HCT116 (cell line): Measurements from ENCODE around the gene CCM2. TPM values are rescaled to one million over a fixed set of nuclear protein-coding genes. Genes with fewer than 3 reads are reported as not detected.

ENCODE experiments used
- ATAC-seq: fragments of 200-7000 bp; cut with Tn5 transposase; 2 replicates; pipeline ENCODE4 v1.9.1; 2020; ENCODE audit warnings: mild to moderate bottlenecking, moderate library complexity
- BruUV-seq: library from RNA; stranded (reverse); fragments of 400-500 nt; replicated peaks from 2 replicates; lab custom pipeline; 2021; lab: Mats Ljungman, UMichigan
- CTCF ChIA-PET: fragments of 300-600 bp; sonication (Branson Sonifier 250); formaldehyde crosslinking; loops from one replicate; lab custom pipeline; 2021; ENCODE audit warnings: antibody characterized with exemption; lab: Charles Lee
- POLR2A ChIA-PET: fragments of 300-600, 350-600 bp; sonication (Branson Sonifier 250); formaldehyde crosslinking; loops from one replicate; lab custom pipeline; 2021; ENCODE audit warnings: antibody characterized with exemption; lab: Charles Lee
- RAD21 ChIA-PET, 2 experiments: fragments of 300-600 bp; sonication (Branson Sonifier 250); formaldehyde crosslinking; loops; one replicate each; lab custom pipeline; 2023; ENCODE audit warnings: low total read pairs in 2 of 2; ENCODE audit not compliant: uncharacterized antibody in 2 of 2, unreplicated experiment in 2 of 2, low non-redundant PET in 1 of 2; lab: Charles Lee
- DNase-seq: peaks from one replicate; pipeline ENCODE4 v3.0.0-alpha.2; 2010; ENCODE audit warnings: low read depth, low spot score
- H2AFZ ChIP-seq: fragments of 200-600 bp; shearing (Covaris generic), sonication (generic); 2 replicates; pipeline ENCODE4 v1.6.1; 2017; ENCODE audit warnings: low read depth, mixed run types, mixed read lengths, antibody characterized with exemption, low read length; ENCODE audit not compliant: poor library complexity, severe bottlenecking
- H3K27ac ChIP-seq: 2 replicates; pipeline ENCODE4 v1.5.1; 2012; ENCODE audit warnings: low read depth, low read length
- H3K27me3 ChIP-seq: fragments of 200-600 bp; sonication (generic); 2 replicates; pipeline ENCODE4 v1.6.1; 2016; ENCODE audit warnings: mixed run types, low read length, mixed read lengths; ENCODE audit not compliant: insufficient read depth
- H3K36me3 ChIP-seq, 2 experiments: fragments of 200-500 bp in 1 of 2; fragments of 200-600 bp in 1 of 2; sonication (Bioruptor generic) in 1 of 2; sonication (generic) in 1 of 2; 2 replicates each; pipeline versions ENCODE4 v1.5.1 to v1.6.1; 2014 to 2016; ENCODE audit warnings: low read length in 2 of 2, inconsistent platforms in 1 of 2, mixed read lengths in 1 of 2, mixed run types in 1 of 2; ENCODE audit not compliant: insufficient read depth in 2 of 2, control insufficient read depth in 1 of 2
- H3K4me1 ChIP-seq, 2 experiments: fragments of 200-600 bp in 1 of 2; sonication (generic) in 1 of 2; 2 replicates each; pipeline versions ENCODE4 v1.5.1 to v1.6.1; 2012 to 2017; ENCODE audit warnings: low read length in 2 of 2, inconsistent platforms in 1 of 2, mild to moderate bottlenecking in 1 of 2, mixed read lengths in 1 of 2, mixed run types in 1 of 2, moderate library complexity in 1 of 2; ENCODE audit not compliant: insufficient read depth in 2 of 2, control insufficient read depth in 1 of 2
- H3K4me2 ChIP-seq: fragments of 200-600 bp; sonication (generic); 2 replicates; pipeline ENCODE4 v1.6.1; 2017; ENCODE audit warnings: mixed run types, low read length, mixed read lengths
- H3K4me3 ChIP-seq, 2 experiments: fragments of 200-600 bp in 1 of 2; sonication (generic) in 1 of 2; replicated peaks in 1 of 2; 2 replicates each; pipeline ENCODE4 v1.5.1; 2011 to 2016; ENCODE audit warnings: low read length in 2 of 2, control low read depth in 1 of 2, low read depth in 1 of 2, mild to moderate bottlenecking in 1 of 2, mixed read lengths in 1 of 2, mixed run types in 1 of 2
- H3K79me2 ChIP-seq: fragments of 200-600 bp; sonication (generic); 2 replicates; pipeline ENCODE4 v1.6.1; 2017; ENCODE audit warnings: mild to moderate bottlenecking, mixed run types, low read length, moderate library complexity, mixed read lengths; ENCODE audit not compliant: insufficient read depth
- H3K9ac ChIP-seq: fragments of 200-600 bp; sonication (generic); 2 replicates; pipeline ENCODE4 v1.6.1; 2016; ENCODE audit warnings: low read length, mixed read lengths
- H3K9me2 ChIP-seq: fragments of 200-600 bp; sonication (generic), shearing (Covaris generic); 2 replicates; pipeline ENCODE4 v1.6.1; 2017; ENCODE audit warnings: mixed run types, mild to moderate bottlenecking, moderate library complexity; ENCODE audit not compliant: insufficient read depth
- H3K9me3 ChIP-seq, 2 experiments: fragments of 200-500 bp in 1 of 2; fragments of 200-600 bp in 1 of 2; sonication (Bioruptor generic) in 1 of 2; sonication (generic) in 1 of 2; 2 replicates each; pipeline ENCODE4 v1.6.1; 2014 to 2017; ENCODE audit warnings: low read length in 2 of 2, mixed read lengths in 2 of 2, inconsistent platforms in 1 of 2, low read depth in 1 of 2, mild to moderate bottlenecking in 1 of 2, mixed run types in 1 of 2, moderate library complexity in 1 of 2; ENCODE audit not compliant: control insufficient read depth in 1 of 2, insufficient read depth in 1 of 2
- H4K20me1 ChIP-seq: fragments of 200-600 bp; sonication (generic), shearing (Covaris generic); 2 replicates; pipeline ENCODE4 v1.6.1; 2017; ENCODE audit warnings: mixed run types, mild to moderate bottlenecking, moderate library complexity; ENCODE audit not compliant: insufficient read depth
- CTCF ChIP-seq, 3 experiments: fragments of 200-600 bp in 1 of 3; sonication (generic) in 1 of 3; IDR thresholded peaks in 2 of 3; conservative IDR thresholded peaks in 1 of 3; 2 replicates each; pipeline ENCODE4 v1.5.1; 2012 to 2017; ENCODE audit warnings: low read depth in 2 of 3, low read length in 2 of 3, antibody characterized with exemption in 1 of 3, borderline replicate concordance in 1 of 3, control low read depth in 1 of 3, mild to moderate bottlenecking in 1 of 3, mixed read lengths in 1 of 3, mixed run types in 1 of 3, moderate library complexity in 1 of 3; ENCODE audit not compliant: insufficient read depth in 1 of 3
- EGR1 ChIP-seq: IDR thresholded peaks from 2 replicates; pipeline ENCODE4 v1.6.1; 2012; ENCODE audit warnings: low read depth
- ELF1 ChIP-seq: IDR thresholded peaks from 2 replicates; pipeline ENCODE4 v1.6.1; 2012; ENCODE audit warnings: low read depth, borderline replicate concordance
- EZH2phosphoT487 ChIP-seq: fragments of 200-600 bp; IDR thresholded peaks from 2 replicates; pipeline ENCODE4 v1.6.1; 2018; ENCODE audit warnings: antibody characterized with exemption, borderline replicate concordance
- JUND ChIP-seq: IDR thresholded peaks from 2 replicates; pipeline ENCODE4 v1.6.1; 2012
- MAX ChIP-seq: IDR thresholded peaks from 2 replicates; pipeline ENCODE4 v1.6.1; 2012
- POLR2A ChIP-seq: IDR thresholded peaks from 2 replicates; pipeline ENCODE4 v1.7.0; 2011; ENCODE audit warnings: borderline replicate concordance; ENCODE audit not compliant: insufficient read depth, insufficient read length; ENCODE audit errors: extremely low read depth
- POLR2AphosphoS5 ChIP-seq: IDR thresholded peaks from 2 replicates; pipeline ENCODE4 v1.6.1; 2011; ENCODE audit warnings: mild to moderate bottlenecking, low read depth, low read length, moderate library complexity
- RAD21 ChIP-seq: IDR thresholded peaks from 2 replicates; pipeline ENCODE4 v1.6.1; 2012; ENCODE audit warnings: low read depth, mild to moderate bottlenecking
- SIN3A ChIP-seq: IDR thresholded peaks from 2 replicates; pipeline ENCODE4 v1.6.1; 2012; ENCODE audit warnings: low read depth
- SRF ChIP-seq: IDR thresholded peaks from 2 replicates; pipeline ENCODE4 v1.6.1; 2012; ENCODE audit warnings: low read depth
- TCF7L2 ChIP-seq: IDR thresholded peaks from 2 replicates; pipeline ENCODE4 v1.7.0; 2011; ENCODE audit warnings: borderline replicate concordance, inconsistent platforms; ENCODE audit not compliant: insufficient read depth, insufficient read length; ENCODE audit errors: extremely low read depth
- YY1 ChIP-seq: IDR thresholded peaks from 2 replicates; pipeline ENCODE4 v1.6.1; 2011; ENCODE audit warnings: low read length, low read depth, moderate library complexity, mild to moderate bottlenecking; ENCODE audit not compliant: insufficient replicate concordance; ENCODE audit errors: extremely low read depth
- ZFX ChIP-seq: fragments of 450-650 bp; IDR thresholded peaks from 2 replicates; pipeline ENCODE4 v1.6.1; 2017
- ZNF274 ChIP-seq: fragments of 200-500 bp; sonication (Bioruptor generic); IDR thresholded peaks from 2 replicates; pipeline ENCODE4 v1.6.1; 2014; ENCODE audit warnings: mild to moderate bottlenecking, low read depth, low read length, inconsistent platforms
- intact Hi-C: fragments of 100-400 bp; cut with micrococcal nuclease; formaldehyde crosslinking; loops from 2 replicates; pipeline ENCODE4 v1.10.0; 2022
- total RNA-seq: library from RNA; stranded (reverse); gene quantifications from one replicate; pipeline ENCODE4 v1.2.1, GENCODE V29; 2021; ENCODE audit not compliant: unreplicated experiment
- TF ChIP-seq, protein P1 (sequence below): IDR thresholded peaks from 2 replicates; pipeline ENCODE4 v1.6.1; 2012

The CCM2 gene
- total RNA-seq, 1 experiment from 2014 or later: 34.4 TPM

- TF ChIP-seq YY1: no peak
These were observed 52.0 kb downstream of the CCM2 start (continued) for GRCh38 chr7:45052011-45052410.

GRCh38 chr7:45053401-45053800 lies 53.4 kb downstream of the CCM2 start:
- H3K9me2 ChIP-seq: no peaks in the 10 kb centered on the region
- no peaks in the 10 kb centered on the region for H3K9me3 ChIP-seq
- peaks cover under 1% of the 10 kb centered on the region; the same call in 1 of the 2 replicates for H3K79me2 ChIP-seq
- ATAC-seq (no peak), DNase-seq (no peak)
- TF ChIP-seq CTCF (IDR thresholded peaks at IDR 0.05 in 2 of 3, conservative IDR thresholded peaks at IDR 0.05 in 1 of 3; ENCODE audit: borderline replicate concordance in 1 of 3, insufficient read depth in 1 of 3, low read depth in 2 of 3, low read length in 2 of 3) (no peak), POLR2AphosphoS5 (no peak), RAD21 (no peak), POLR2A (no peak), EGR1 (no peak), YY1 (no peak), ZFX (no peak), MAX (no peak), TCF7L2 (no peak), SIN3A (no peak), EZH2phosphoT487 (no peak), ZNF274 (no peak), SRF (no peak), JUND (no peak), ELF1 (no peak)
- TF ChIP-seq, protein P1, sequence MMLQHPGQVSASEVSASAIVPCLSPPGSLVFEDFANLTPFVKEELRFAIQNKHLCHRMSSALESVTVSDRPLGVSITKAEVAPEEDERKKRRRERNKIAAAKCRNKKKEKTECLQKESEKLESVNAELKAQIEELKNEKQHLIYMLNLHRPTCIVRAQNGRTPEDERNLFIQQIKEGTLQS: no peak
- H3K36me3 ChIP-seq: no peaks in the 10 kb centered on the region; a peak in 1 of 4 replicates
- ChIA-PET RAD21 (no interaction called here), CTCF (no interaction called here), POLR2A (no interaction called here)
- peaks cover 0 to 15% of the 10 kb centered on the region in 2 experiments; a peak in 2 of 4 replicates for H3K4me1 ChIP-seq
- H3K4me2 ChIP-seq: no peak overlapping the region
- no peaks in the 10 kb centered on the region for H3K27me3 ChIP-seq
- no peak overlapping the region for H3K27ac ChIP-seq
- no TSS peak for BruUV-seq
- H2AFZ ChIP-seq: no peak overlapping the region
- H4K20me1 ChIP-seq: no peaks in the 10 kb centered on the region
- H3K4me3 ChIP-seq: no peak overlapping the region
- intact Hi-C loops: no loop called here
- H3K9ac ChIP-seq: no peak overlapping the region
